Hematopoietic multipotent progenitor cell treated with erythropoietin and hydrocortisone succinate and interleukin-3 and kit ligand, for 8 days (in vitro differentiated cells): ENCODE measurements around the gene MYH3.
"Not testable (repeated sequence)": the region's sequence is repeated elsewhere in the genome, so short reads cannot be mapped to it uniquely, and the experiment has no call there.

Experiments used
- DNase-seq: peaks from one replicate; pipeline ENCODE4 v3.0.0-alpha.2; 2015

Gene MYH3

GRCh38 chr17:10657148-10657547 lies at the start of gene MYH3:
TSS of gene MYH3 (minus strand) at chr17:10657309. CDS start at chr17:10655064, 2,245 bp downstream.
- DNase-seq = no peak

- DNase-seq = no peak
Observed at GRCh38 chr17:10705727-10706126, 48.6 kb upstream of the MYH3 start.

- DNase-seq = peak; percentile 22
Observed at GRCh38 chr17:10702574-10702973, 45.5 kb upstream of the MYH3 start.

- peak; percentile 26 for DNase-seq
Observed at GRCh38 chr17:10699856-10700255, 42.7 kb upstream of the MYH3 start.

- peak; percentile 41 for DNase-seq
Observed at GRCh38 chr17:10698096-10698818, 41.1 kb upstream of the MYH3 start.

GRCh38 chr17:10697092-10698081 lies 40.3 kb upstream of the MYH3 start, which contains the start of the genes ADPRM and SCO1:
TSS of gene ADPRM (plus strand) at chr17:10697594. CDS start at chr17:10704927, 7,333 bp downstream.
TSS of gene SCO1 (minus strand) at chr17:10697533. CDS start at chr17:10697507, 26 bp downstream.
- peak; percentile 96 for DNase-seq

GRCh38 chr17:10695875-10696407 lies 38.8 kb upstream of the MYH3 start:
- DNase-seq = not testable (repeated sequence)

GRCh38 chr17:10687499-10687898 lies 30.4 kb upstream of the MYH3 start:
- no peak for DNase-seq

- peak; percentile 74 for DNase-seq
Observed at GRCh38 chr17:10683853-10684252, 26.7 kb upstream of the MYH3 start.

- no peak for DNase-seq
Observed at GRCh38 chr17:10681866-10682446, 24.8 kb upstream of the MYH3 start.

- DNase-seq = no peak
Observed at GRCh38 chr17:10674704-10675103, 17.6 kb upstream of the MYH3 start.

- no peak for DNase-seq
Observed at GRCh38 chr17:10673312-10673711, 16.2 kb upstream of the MYH3 start.

- DNase-seq = no peak
Observed at GRCh38 chr17:10668775-10669174, 11.7 kb upstream of the MYH3 start.

GRCh38 chr17:10666906-10667305 lies 9.8 kb upstream of the MYH3 start:
- no peak for DNase-seq

GRCh38 chr17:10664571-10664970 lies 7.5 kb upstream of the MYH3 start:
- no peak for DNase-seq

GRCh38 chr17:10663231-10663630 lies 6.1 kb upstream of the MYH3 start:
- DNase-seq = no peak

- DNase-seq = no peak
Observed at GRCh38 chr17:10661437-10661836, 4.3 kb upstream of the MYH3 start.

GRCh38 chr17:10657879-10658278 lies 770 bp upstream of the MYH3 start:
- DNase-seq = no peak

- no peak for DNase-seq
Observed at GRCh38 chr17:10653987-10654386, 3.1 kb downstream of the MYH3 start.

- peak; percentile 6 for DNase-seq
Observed at GRCh38 chr17:10652984-10653659, 4.0 kb downstream of the MYH3 start.

- DNase-seq = no peak
Observed at GRCh38 chr17:10651927-10652326, 5.2 kb downstream of the MYH3 start.

GRCh38 chr17:10649602-10650001 lies 7.5 kb downstream of the MYH3 start:
- no peak for DNase-seq
